GM18909 (cell line): ENCODE data around the gene NUP210.
"Not testable (repeated sequence)": the region's sequence is repeated elsewhere in the genome, so short reads cannot be mapped to it uniquely, and the experiment has no call there.

Source experiments
- ATAC-seq: cut with Tn5 transposase; IDR thresholded peaks from one replicate; pipeline ENCODE4 v1.9.1; 2021; ENCODE audit warnings: mild to moderate bottlenecking; ENCODE audit not compliant: unreplicated experiment, poor library complexity

The NUP210 gene

DNA sequence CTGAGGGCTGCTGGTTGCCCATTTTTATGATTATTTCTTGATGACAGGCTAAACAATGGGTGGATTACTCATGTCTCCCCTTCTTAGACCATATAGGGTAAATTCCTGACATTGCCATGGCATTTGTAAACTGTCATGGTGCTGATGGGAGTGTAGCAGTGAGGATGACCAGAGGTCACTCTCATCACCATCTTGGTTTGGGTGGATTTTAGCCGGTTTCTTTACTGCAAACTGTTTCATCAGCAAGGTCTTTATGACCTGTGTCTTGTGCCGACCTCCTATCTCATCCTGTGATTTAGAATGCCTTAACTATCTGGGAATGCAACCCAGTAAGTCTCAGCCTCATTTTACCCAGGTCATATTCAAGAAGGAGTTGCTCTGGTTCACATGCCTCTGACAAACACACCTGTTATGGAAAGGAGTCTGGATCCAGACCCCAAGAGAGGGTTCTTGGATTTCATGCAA, 10.3 kb upstream of the NUP210 start:
- ATAC-seq, result not testable (repeated sequence)

DNA sequence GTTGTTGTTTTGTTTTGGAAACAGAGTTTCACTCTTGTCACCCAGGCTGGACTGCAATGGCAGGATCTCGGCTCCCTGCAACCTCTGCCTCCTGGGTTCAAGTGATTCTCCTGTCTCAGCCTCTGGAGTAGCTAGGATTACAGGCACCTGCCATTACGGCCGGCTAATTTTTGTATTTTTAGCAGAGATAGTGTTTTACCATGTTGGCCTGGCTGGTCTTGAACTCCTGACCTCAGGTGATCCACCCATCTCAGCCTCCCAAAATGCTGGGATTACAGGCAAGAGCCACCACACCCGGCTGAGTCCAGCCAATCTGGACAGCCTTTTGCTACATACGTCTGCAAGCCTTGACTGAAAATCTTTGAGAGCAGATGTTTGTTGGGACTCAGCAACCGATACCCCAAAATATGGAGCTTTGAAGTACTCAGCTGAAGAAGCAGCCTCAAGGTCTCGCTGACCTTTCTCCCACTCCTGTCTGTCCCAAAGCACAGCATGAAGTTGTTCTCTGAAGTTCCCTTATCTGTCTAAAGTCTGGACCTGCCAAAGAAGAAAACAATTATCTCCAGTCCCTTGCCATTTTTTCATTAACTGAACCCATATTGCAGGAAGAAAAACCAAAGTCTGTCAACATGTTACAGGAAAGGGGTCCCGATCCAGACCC, 9.6 kb upstream of the NUP210 start:
- ATAC-seq, result no peak

DNA sequence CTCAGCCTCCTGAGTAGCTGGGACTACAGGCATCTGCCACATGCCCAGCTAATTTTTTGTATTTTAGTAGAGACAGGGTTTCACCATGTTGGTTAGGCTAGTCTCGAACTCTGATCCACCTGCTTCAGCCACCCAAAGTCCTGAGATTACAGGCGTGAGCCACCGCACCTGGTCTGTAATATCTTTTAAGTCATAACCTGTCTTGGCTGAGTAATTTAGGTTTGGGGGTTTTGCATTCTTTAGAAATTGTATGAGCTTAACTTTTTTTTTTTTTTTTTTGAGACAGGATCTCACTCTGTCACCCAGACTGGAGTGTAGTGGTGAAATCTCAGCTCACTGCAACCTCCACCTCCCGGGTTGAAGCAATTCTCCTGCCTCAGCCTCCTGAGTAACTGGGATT, 8.6 kb upstream of the NUP210 start:
- not testable (repeated sequence) for ATAC-seq

DNA sequence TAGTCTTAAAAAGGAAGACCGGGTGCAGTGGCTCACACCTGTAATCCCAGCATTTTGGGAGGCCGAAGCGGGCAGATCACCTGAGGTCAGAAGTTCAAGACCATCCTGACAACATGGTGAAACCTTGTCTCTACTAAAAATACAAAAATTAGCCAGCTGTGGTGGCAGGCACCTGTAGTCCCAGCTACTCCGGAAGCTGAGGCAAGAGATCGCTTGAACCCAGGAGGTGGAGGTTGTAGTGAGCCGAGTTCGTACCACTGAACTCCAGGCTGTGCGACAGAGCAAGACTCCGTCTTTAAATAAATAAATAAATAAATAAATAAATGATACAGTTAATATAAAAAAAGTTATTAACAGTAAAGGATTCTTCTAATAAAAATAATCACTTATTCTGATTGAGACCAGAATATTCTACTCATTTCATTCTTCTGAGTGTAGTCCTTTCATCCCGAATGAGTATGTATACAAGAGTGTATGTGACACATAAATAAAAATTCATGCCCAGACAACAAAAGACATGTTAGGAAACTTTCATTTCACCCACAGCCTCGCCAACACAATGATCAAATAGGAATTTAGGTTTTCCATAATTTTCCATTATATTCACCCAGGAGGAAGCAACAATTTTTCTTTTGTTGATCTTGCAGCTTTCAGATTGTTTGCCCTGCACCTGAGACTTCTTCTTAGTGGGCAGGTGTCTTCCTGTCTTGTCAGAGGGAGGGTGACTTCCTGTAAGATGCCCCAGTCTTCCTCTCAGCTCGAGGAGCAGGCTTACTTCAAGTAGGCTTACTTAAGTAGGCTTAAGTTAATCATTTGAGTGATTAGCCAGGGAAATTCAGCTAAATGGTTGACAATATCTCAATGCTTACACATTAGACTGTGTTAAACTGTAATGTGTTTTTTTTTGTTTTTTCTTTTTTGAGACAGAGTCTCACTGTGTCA, 7.8 kb upstream of the NUP210 start:
- no peak for ATAC-seq

DNA sequence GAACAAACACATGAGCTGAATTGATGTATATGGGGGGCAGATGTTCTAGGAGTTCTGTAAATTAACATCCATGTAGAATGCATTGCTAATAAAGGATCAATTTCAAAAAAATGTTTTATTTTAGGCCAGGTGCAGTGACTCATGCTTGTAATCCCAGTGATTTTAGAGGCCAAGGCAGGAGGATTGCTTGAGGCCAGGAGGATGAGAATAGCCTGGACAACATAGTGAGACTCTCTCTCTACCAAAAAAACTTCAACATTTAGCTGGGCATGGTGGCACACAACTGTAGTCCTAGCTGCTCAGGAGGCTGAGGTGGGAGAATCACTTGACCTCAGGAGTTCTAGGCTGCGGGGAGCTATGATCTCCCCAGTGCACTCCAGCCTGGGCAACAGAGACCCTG, 6.5 kb upstream of the NUP210 start:
- no peak for ATAC-seq

DNA sequence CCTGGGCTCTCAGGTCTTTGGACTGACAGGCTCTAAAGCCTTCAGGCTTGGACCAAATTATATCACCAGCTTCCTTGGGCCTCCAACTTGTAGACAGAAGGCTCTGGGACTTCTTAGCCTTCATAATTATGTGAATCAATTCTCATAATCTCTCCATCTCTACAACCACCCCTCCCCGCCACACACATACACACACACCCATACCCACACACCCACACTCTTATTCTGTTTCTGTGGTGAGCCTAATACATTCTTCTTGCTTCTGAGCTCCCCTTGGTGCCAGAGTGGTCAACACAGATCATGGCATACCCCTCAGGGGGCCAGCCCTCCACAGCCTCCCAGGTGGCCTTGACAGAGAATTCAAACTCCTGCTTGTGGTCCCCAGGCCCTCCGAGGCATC, 5.6 kb upstream of the NUP210 start:
- no peak for ATAC-seq

DNA sequence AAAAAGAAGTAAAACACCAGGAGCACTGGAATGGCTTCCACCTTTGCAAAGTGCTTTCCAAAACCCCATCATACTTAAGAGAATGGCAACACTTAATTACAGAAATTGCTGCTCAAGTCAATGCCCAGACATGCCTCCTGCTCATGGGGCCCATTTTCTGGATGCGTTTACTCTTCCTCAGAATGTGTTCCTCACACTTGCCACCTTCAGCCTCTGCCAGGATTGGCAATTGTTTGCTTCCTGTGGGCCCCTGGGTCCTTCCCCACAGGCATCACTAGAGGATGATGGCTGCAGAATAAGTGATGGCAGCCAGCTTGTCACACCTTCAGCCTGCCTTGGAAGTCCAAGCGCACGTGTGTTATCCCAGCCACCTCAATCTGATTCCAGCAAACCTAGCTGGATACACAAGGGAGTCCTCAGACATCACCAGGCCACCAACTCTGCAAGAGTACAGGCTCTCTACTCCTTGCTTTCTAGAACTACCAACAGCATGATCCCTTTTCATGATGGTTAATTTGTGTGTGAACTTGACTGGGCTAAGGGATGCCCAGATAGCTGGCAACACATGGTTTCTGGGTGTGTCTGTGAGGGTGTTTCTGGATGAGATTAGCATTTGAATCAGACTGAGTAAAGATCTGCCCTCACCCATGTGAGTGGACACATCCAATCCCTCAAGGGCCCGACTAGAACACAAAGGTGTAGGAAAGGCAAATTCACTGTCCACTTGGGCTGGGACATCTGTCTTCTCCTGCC, 4.9 kb upstream of the NUP210 start:
- ATAC-seq, result no peak

DNA sequence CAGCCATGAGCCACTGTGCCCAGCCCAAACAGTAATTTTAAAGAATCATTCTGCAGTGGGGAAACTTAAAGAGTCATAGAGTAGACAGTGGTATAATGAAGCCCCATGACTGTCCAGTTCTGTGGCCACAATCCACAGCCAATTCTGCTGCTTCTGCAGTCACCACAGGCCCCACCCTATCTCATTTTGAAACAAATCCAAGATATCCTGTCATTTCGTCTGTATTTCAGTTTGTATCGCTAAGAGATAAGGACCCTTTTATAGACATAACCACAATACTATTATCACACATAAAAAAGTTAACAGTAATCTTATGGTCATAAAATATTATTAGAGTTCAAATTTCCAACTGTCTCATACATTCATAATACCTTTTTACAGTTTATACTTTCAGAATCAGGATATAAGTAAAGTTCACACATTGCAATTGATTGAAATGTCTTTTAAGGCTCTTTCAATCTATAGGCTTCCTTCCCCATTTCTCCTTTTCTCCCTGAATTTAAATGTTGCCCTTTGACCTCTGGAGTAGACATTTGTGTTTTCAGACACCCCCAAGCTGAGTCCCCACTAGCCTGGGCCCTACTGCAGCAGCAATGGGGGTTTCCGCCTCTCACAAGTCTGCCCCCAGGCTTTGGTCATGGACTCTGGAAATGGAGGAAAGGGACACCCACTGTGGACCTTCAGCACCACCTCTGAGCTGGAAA, 4.2 kb upstream of the NUP210 start:
- ATAC-seq, result no peak

DNA sequence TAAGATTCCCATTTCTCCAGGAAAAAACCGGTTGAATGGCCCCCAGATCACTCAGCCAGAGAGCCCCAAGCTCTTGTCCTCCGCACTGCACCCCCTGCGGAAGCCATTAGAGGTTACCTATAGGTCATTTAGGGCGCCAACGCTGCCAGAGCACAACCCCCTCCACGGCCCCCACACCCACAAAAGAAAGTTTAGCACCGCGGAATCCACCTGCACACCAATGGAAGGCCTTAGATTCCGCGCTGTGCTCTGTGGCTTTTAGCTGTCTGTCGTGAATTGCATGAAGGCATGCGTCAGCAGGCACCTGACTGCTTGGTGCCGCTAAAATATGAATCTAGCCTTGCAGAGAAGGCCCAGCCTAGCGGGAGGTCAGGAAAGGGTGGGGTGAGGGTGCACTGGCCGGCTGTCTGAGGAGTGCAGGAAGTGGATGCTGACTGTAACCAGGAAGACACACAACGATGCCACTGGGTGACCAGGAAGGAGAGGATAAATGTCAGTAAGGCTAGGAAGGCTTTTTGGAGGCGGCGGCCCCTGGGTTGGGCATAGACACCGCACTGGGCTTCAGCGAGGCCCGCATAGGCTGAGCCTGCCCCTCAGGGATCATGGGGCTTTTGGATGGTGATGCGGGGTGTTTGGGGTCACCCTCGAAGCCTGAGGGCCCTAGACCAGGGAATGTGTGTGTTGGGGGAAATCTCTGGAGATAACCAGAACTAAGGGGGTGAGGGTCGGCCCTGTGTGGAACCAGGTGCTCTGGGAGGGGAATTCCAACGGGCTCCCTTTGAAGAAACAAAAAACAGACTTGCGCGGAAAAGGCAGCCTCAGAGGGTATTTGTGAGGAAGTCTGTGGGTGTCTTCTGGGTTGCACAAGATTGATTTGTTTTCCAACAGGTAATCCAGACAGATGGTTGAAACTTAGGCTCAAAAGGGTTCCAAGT, 976 bp upstream of the NUP210 start:
- ATAC-seq, result peak; percentile 24

DNA sequence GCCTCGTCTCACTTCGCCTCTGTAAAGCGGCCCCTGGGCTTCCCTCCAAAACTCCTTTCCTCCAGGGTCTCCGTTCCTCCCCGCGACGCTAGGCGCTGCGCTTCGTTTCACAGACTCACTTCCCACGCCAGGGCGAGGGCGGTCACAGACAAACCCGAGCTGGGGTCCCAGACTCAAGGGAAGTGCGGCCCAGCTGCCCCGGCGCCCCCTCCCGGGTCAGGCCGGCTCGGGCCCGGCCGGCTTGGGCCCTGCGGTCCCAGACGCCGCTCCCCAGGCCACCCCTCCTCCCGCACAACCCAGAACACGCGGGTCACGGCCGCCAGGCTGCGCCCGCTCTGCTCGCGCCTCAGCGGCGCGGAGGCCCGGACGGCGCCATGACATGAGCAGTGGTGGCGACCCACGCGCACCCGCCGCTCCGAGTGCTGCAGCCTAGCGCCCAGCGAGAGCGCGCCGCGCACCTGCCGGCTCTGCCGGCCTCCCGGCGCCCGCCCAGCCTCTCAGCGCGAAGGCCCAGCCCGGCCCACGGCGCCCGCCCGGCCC, 547 bp downstream of the NUP210 start:
- ATAC-seq, result peak; percentile 49

DNA sequence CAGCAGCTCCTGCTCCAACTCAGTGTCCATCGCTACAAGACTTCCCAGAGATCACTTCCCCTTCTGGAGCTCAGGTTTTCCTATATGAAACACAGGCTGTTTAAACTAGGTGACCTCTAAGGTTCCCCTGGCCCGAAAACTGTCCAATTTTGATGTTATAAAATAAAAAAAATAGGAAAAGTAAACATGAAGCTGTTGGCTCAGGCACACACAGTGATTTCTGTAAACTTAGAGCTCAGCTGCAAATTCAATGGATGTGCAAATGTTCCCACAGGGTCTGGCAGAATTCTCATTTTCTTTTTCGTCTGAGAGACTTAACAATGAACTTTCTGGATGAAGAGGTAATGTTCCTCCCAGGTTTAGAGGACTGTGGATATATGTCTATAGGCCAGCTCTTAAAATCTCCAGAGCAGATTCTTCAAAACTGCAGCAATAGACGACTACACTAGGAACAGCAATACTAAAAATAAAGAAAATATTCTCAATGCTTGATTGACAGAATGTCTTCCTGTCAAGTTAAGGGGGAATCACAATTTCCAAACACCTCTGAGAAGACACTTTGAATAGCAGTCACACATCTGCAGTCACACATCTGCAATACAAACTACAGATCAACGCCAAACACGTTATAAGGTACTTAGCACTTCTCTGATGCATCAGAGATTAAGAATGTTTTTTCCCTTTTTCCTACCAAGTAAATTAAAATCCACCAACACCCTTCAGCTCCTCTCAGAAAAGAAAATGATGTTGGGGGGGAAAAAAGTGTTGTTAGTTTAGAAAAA, 2.8 kb downstream of the NUP210 start:
- no peak for ATAC-seq

DNA sequence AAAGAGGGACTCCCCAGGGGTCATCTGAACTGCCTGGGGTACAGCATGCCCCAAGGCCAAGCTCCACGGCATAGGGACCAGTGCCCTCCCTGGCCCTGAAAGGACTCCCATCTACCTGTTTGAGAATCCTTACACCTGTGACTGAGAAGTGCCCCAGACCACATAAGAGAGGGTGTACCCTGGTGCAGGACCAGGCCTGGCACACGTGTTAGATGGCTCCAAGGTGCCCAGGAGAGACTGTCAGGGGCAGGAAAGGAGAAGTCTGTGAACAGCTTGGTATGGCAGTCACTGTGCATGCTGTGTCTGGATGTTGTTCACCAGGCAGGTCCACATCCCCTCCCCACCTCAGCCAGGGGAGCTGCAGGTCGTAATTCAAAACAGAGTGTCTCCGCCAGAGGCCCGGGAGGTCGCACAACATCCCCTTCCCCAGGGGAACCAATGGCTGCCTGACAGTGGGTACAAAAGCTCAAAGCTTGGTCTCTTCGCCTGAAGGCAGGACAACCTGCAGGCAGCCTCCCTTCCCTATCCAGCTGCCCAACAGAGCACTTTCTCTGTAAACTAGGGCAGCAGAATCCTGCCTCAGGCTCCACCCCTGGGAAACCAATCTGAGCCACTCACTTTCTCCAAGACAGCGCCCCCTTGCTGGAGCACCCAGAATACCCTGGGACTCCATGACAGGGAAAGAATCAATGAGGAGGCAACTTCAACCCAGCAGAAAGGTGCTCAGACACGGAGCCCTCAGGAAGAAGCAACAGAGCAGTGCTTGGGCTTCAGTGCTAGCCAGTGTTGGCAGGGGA, 3.9 kb downstream of the NUP210 start:
- ATAC-seq, result no peak

DNA sequence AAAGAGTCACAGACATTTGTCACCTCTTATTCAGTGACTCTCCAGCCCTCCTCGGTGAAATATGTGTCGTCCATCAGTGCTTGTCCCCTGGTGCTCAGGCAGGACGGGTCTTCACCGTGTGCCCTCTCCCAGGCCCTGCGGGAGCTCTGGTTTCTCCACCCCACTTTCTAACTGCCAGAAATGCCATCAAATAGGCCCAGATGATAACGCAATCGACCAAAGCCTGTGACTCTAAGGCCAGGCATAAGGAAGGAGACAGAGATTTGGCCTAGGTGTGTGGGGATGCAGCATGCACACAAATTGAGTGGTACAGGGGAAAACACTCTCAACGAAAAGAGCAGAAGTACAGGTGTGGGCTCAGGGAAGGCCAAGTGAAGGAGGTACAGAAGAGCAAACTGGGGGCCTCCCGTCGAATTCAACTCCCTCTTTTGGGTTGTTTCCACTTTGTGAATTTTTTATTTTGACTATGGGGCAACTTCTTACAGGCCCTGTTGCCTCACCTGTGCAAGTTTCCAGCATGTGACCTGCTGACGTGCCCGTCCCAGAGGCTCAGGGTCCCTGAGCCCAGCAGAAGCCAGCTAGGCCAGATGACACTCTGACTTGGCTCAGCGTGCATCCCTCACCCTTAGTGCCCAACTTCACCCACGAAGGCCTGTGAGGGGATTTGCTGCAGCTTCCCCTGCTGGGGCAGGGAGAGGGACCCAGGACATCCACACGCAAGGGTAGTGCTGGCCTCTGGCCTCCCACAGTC, 4.7 kb downstream of the NUP210 start:
- ATAC-seq, result no peak

DNA sequence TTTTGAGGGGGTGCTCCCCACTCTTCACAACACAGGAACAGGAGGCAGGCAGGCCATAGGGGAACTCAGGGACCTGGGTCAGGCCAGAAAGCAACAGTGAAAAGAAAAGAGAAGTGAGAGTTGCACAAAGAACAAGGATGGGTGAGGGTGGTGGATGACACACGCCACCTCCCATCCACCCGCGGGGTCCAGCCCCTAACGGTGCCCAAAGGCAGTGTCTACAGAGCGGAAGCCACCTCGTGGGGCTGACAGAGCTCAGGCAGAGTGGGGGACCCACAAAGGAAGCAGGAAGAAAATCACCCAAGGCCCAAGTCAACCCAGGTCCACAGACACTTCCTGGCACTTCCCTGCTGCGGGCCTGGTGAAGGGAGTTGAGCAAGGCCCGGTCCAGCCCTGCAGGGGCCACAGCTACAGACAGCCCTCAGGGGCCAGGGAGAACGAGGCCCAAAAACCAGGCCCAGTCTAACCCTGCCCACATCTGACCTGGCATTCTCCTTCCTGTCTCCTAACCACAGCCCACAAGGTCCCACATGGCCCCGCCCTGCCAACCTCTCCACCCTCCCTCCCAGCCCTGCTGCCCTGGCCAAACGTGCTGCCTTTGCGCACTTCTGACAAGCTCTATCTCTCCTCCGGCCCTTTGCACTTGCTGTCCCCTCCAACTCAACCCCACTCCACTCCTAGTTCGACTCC, 5.9 kb downstream of the NUP210 start:
- ATAC-seq, result peak; percentile 94

DNA sequence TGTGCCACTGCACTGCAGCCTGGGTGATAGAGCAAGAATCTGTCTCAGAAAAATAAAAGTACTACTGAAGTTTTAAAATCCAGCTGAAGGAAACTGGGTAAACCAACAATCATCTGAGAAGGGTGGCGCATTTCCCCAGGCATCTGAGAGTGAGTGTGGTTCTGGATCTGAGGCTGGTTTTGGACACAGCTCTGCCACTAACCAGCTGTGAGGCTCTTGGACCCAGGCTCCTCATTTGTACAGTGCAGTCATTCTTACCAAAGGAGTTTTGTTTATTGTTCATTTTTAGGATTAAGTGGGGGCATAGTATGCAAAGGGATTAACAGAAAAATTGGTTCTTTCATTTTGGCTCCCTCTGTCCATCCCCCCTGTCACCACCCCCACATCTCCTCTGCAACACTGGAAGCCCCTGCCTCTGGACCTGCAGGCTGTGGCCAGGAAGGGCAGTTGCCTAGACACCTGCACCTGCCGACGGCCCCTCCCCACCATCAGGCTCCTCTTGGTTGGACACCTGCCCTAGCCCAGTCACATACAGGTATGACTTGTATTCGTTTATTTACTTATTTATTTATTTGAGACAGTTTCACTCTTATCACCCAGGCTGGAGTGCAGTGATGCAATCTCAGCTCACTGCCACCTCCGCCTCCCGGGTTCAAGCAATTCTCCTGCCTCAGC, 8.8 kb downstream of the NUP210 start:
- no peak for ATAC-seq

DNA sequence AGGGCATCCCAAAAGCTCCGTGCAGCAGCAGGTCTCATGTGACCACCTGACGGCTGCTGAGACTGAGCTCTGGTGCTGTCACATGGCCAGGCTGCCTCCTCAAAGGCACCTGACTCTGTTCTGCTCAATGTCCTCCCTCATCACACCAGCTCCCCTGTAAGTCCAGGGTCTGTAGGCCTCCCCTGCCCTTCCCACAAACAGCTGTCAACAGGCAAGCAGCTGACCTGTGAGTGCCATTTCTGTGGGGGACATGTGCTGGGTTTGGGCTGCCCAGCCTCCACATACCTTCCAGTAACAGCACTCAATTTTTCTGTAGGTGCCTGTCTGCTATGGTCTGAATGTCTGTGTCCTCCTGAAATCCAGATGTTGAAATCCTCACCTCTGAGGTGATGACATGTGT, 11.2 kb downstream of the NUP210 start:
- ATAC-seq, result no peak
